Activated T-cell treated with anti-CD3 and anti-CD28 coated beads, Interleukin-2, amount 50 U/mL, for 24 hours (primary cell): Measurements from ENCODE around the gene COL25A1.

Source experiments
- DNase-seq: peaks from one replicate; pipeline ENCODE4 v3.0.0-alpha.2; 2020
- H3K27ac Mint-ChIP-seq: 2 replicates; pipeline ENCODE4 v1.8.0; 2020; ENCODE audit warnings: mild to moderate bottlenecking, mixed read lengths
- H3K27me3 Mint-ChIP-seq: 2 replicates; pipeline ENCODE4 v1.8.0; 2020; ENCODE audit warnings: mixed read lengths
- H3K36me3 Mint-ChIP-seq: 2 replicates; pipeline ENCODE4 v1.8.0; 2020; ENCODE audit warnings: low read depth, mixed read lengths
- H3K4me1 Mint-ChIP-seq: 2 replicates; pipeline ENCODE4 v1.8.0; 2020; ENCODE audit warnings: low read depth, mixed read lengths
- H3K4me3 Mint-ChIP-seq: 2 replicates; pipeline ENCODE4 v1.8.0; 2020; ENCODE audit warnings: mild to moderate bottlenecking, moderate library complexity, mixed read lengths
- H3K9me3 Mint-ChIP-seq: 2 replicates; pipeline ENCODE4 v1.8.0; 2020; ENCODE audit warnings: mixed read lengths

COL25A1 gene

DNA sequence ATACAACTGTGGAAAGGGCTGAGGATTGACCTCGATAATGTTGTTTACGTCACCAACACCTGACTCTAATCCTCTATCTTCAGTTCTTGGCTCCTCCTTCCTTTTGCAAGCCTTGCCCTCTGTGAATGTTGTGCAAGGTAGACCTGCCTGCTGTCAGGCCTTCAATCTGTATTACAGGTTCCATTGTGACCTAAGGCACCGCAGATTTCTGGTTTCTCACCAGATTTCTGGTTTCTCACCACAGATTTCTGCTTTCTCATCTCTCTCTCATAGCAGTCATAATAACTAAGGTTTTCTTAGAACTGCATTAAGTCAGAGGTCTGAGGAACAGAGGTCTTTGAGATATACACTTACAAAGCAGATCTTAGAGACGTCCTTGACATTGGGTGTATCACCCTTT lies 488.1 kb downstream of the COL25A1 start:
- Mint-ChIP-seq H3K27me3 (peaks cover 35% of the 10 kb centered on the region), H3K36me3 (no peaks in the 10 kb centered on the region), H3K27ac (no peak overlapping the region), H3K4me1 (peaks cover 8% of the 10 kb centered on the region), H3K4me3 (no peak overlapping the region), H3K9me3 (no peaks in the 10 kb centered on the region)
- no peak for DNase-seq

DNA sequence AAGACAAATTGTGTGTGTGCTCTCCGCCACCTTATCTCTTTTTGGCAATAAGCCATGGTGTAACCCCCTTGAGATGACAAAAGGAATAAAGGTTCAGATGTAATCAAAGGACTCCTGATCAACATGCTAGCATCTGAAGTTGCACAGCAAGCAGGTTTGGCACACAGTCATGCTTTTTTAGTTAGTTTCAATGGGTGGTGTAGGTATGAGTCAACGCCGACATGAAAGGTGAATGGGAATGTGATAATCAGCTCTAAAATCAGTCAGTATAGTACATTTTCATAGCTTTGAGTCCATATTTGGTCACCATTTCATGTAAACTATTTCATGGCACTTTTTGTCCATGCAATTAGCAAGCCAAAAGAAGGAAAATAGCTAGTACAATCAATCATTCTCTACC lies 489.2 kb downstream of the COL25A1 start:
- Mint-ChIP-seq H3K4me3 (no peak overlapping the region), H3K4me1 (peaks cover 8% of the 10 kb centered on the region), H3K27me3 (peaks cover 32% of the 10 kb centered on the region), H3K27ac (no peak overlapping the region), H3K9me3 (no peaks in the 10 kb centered on the region), H3K36me3 (no peaks in the 10 kb centered on the region)
- DNase-seq, result no peak

DNA sequence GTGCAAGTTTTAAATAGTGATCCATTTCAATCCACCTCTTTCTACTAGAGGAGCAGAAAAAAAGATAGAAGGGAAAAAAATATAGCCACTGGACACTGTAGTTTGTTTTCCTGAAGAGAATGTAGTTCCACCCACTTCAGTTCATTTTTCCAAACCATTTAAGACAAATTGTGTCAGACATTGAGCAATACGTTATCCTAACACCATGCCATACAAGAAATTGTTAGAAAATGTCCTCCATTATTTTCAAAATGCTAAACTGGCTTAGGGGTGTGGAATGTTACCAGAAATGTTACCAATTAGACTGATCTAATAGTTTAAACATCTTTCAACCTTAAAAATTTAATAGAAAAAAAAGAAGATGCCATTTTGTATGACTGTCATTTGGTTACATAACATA lies 491.0 kb downstream of the COL25A1 start:
- Mint-ChIP-seq H3K9me3 (no peaks in the 10 kb centered on the region), H3K4me3 (no peak overlapping the region), H3K36me3 (no peaks in the 10 kb centered on the region), H3K27me3 (peaks cover 37% of the 10 kb centered on the region), H3K27ac (no peak overlapping the region), H3K4me1 (peaks cover 8% of the 10 kb centered on the region)
- DNase-seq, result no peak

DNA sequence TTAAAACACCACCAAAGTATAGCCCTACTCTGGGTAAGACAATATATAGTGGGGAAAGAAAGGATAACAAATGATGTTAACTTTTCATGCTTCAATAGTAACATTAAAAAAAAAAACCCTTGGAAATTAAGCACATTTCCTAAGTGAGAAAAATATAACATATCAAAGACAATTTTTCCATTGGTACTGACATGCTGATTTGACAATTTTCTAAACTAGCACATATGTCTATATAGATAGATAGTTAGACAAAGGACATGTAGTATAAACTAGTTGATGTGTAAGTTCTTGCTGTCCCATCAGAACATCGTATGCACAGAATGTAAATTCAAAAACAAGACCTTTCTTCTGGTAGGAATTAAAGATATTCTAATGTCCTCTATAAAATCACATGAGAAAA lies 492.4 kb downstream of the COL25A1 start:
- Mint-ChIP-seq H3K4me3 (no peak overlapping the region), H3K4me1 (peaks cover 8% of the 10 kb centered on the region), H3K9me3 (no peaks in the 10 kb centered on the region), H3K27me3 (peaks cover 36% of the 10 kb centered on the region), H3K27ac (no peak overlapping the region), H3K36me3 (no peaks in the 10 kb centered on the region)
- no peak for DNase-seq

DNA sequence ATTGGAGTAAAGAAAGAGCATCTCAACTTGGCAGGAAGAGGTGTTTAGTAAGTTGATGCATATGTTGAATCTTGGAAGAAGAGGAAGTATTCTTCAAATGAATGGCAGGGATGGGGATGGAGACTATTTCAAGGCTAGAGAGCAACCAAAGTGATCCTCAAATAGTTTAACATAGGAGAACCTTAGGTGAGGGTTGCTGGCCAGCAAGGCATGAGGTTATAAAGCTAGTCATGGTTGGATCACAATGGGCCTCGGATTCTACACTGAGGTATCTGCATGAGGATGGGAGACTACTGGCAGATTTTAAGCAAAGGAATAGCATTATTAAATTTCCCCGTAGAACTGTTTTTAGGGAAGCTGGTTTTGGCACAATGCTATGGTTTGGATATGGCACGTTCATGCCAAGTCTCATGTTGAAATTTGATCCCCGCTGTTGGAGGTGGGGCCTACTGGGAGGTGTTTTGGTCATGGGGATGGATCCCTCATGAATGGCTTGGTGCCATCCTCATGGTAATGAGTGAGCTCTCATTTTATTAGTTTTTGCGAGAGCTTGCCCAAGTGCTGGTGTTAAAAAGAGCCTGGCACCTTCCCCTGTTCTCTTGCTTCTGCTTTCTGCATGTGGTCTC lies 497.7 kb downstream of the COL25A1 start:
- no peaks in the 10 kb centered on the region for H3K36me3 Mint-ChIP-seq

DNA sequence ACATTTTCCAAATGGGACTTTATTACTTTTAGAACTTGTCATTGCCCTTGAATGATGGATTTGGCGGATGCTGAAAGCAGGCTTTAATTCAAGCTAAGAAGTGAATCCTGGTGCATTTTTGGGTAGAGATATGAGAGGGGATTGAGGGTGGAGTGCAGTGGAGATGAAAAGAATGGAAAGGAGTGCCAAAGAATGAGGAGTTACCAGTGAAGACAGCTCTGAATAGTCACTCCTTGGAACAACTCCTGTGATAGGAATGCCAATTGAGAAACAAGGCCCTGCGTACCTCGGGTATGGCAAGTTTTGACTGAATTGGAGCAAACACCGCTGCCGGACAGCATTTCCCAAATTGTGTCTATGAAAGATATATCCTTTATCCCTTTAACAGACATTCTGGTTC lies 503.2 kb downstream of the COL25A1 start:
- Mint-ChIP-seq H3K27ac (no peak overlapping the region), H3K36me3 (no peaks in the 10 kb centered on the region), H3K27me3 (no peaks in the 10 kb centered on the region), H3K4me3 (no peak overlapping the region), H3K9me3 (no peaks in the 10 kb centered on the region), H3K4me1 (no peaks in the 10 kb centered on the region)
- DNase-seq, result no peak

More for the DNA sequence above, 497.7 kb downstream of the COL25A1 start:
- Mint-ChIP-seq H3K27ac (no peak overlapping the region), H3K4me3 (no peak overlapping the region), H3K9me3 (no peaks in the 10 kb centered on the region), H3K4me1 (no peaks in the 10 kb centered on the region), H3K27me3 (peaks cover 10% of the 10 kb centered on the region)
- no peak for DNase-seq

DNA sequence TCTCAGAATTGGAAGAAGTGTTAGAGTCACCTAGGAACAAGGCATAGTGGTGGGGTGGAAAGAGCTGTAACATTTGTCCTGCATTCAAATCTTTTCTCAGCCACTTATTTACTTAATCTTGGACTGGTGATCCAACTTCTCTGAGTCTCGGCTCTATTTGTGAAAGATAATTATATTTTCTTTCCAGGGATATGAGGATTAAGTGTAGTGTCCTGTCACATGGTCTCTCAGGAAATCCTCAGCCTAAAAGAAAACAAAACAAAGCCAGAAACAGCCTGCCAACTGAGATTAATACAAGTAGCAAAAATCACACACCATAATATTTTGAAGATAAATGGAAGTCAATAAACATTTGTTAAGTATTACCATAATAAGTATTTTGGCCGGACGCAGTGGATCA lies 506.3 kb downstream of the COL25A1 start:
- Mint-ChIP-seq H3K27ac (no peak overlapping the region), H3K27me3 (no peaks in the 10 kb centered on the region), H3K4me1 (no peaks in the 10 kb centered on the region), H3K36me3 (no peaks in the 10 kb centered on the region), H3K4me3 (no peak overlapping the region), H3K9me3 (no peaks in the 10 kb centered on the region)
- no peak for DNase-seq

DNA sequence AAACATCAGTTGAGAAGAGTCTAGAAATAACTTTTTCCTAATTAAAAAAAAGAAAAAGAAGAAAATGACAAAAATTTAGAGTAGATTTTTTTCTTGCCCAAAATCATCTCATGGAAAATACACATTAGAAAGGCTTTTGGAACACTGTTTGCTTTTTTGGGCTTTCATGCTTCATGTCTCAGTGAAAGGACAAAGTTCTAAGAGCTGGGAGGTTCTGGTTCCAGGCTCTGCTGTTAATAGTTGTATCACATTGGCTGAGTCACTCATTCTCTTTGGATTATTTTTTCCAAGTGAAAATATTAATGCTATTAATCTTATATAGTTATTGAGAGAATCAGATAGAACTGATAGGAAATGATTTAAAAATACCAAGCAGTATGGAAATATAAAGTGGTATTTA lies 506.7 kb downstream of the COL25A1 start:
- Mint-ChIP-seq H3K27ac (no peak overlapping the region), H3K27me3 (no peaks in the 10 kb centered on the region), H3K4me1 (no peaks in the 10 kb centered on the region), H3K4me3 (no peak overlapping the region), H3K36me3 (no peaks in the 10 kb centered on the region), H3K9me3 (no peaks in the 10 kb centered on the region)
- no peak for DNase-seq

DNA sequence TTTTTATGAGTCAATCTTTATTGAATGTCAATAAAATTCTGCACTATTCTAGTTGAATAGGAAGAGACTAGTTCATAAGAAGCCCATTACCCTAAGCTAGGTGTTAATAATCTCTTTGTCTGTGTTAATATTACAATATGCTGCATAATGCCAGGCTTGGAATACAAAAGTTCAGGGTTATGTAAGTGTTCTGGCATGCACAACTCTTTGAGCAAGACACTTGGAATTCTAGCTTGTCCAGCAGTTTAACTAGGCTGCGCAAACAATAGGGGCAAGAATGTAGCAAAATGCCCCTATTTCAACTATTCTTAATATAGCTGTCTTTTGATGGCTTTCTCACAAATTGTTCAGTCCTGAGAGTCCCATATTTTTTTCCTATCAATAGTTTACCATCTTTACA lies 508.3 kb downstream of the COL25A1 start:
- Mint-ChIP-seq H3K4me3 (no peak overlapping the region), H3K9me3 (no peaks in the 10 kb centered on the region)
- DNase-seq, result no peak

DNA sequence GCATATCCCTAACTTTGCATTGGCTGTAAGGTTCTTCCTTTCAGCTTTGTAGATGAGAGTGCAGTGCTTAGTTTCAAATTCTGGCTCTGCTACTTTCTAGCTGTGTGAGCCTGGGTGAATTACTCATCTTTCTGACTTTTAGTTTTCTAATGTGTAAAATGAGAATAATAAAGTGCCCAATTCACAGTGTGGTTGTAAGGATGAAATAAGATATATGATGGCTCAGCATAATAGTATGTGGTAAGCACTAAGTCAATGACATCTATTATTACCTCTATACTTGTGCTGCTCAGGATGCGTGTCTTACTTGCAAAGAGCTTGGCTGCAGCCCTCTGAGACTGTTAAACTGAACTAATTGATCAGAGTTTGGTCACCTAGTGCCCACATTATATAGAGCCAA lies 509.0 kb downstream of the COL25A1 start:
- Mint-ChIP-seq H3K4me1 (no peaks in the 10 kb centered on the region), H3K27me3 (no peaks in the 10 kb centered on the region), H3K36me3 (no peaks in the 10 kb centered on the region), H3K27ac (no peak overlapping the region), H3K9me3 (no peaks in the 10 kb centered on the region), H3K4me3 (no peak overlapping the region)
- DNase-seq, result no peak

More for the DNA sequence above, 508.3 kb downstream of the COL25A1 start:
- no peaks in the 10 kb centered on the region for H3K36me3 Mint-ChIP-seq
- H3K27ac Mint-ChIP-seq, result no peak overlapping the region
- H3K27me3 Mint-ChIP-seq, result no peaks in the 10 kb centered on the region
- H3K4me1 Mint-ChIP-seq, result no peaks in the 10 kb centered on the region

DNA sequence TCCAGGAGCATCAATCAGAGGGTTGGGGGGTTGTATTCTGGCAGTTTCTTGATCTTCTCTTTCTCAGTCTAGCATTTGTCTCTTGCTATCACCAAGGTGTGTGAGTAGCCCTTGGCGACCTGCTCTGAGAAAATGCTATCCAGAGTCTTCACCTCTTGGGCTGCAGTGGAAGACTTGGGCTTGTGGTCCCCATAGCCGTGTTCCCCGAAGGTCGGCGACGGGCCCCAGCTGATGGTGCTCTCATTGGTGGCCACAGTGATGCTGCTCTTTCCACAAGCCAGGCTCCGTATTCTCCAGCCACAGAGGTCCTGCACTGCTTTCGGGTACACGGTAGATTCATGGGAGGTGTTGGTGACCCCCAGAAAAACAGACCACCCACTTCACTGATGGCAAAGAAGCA lies 513.7 kb downstream of the COL25A1 start:
- no peak for DNase-seq
- Mint-ChIP-seq H3K9me3 (no peaks in the 10 kb centered on the region), H3K36me3 (no peaks in the 10 kb centered on the region), H3K4me3 (no peak overlapping the region), H3K27ac (no peak overlapping the region), H3K27me3 (no peaks in the 10 kb centered on the region), H3K4me1 (no peaks in the 10 kb centered on the region)

DNA sequence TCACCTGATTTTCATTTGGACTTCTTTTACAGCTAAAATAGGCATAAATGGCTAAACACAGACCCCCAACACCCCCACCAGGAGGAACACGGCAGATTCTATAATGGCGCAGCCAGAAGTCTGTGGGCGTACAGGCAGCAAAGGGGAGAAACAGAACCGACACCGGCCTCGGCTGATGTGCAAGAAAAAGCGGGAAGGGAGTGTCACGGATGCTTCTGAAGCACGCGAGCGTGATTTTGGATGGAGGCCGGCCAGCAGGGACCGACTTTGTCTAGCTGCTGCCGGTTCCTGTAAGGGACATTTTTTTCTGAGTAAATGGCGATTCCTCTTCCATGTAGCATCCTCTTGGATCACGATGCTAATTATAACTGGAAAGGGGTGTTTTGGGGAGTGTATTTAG lies 514.7 kb downstream of the COL25A1 start:
- no peaks in the 10 kb centered on the region for H3K36me3 Mint-ChIP-seq
- H3K4me3 Mint-ChIP-seq, result no peak overlapping the region
- no peaks in the 10 kb centered on the region for H3K4me1 Mint-ChIP-seq
- no peaks in the 10 kb centered on the region for H3K9me3 Mint-ChIP-seq
- H3K27me3 Mint-ChIP-seq, result no peaks in the 10 kb centered on the region
- no peak overlapping the region for H3K27ac Mint-ChIP-seq
- no peak for DNase-seq

DNA sequence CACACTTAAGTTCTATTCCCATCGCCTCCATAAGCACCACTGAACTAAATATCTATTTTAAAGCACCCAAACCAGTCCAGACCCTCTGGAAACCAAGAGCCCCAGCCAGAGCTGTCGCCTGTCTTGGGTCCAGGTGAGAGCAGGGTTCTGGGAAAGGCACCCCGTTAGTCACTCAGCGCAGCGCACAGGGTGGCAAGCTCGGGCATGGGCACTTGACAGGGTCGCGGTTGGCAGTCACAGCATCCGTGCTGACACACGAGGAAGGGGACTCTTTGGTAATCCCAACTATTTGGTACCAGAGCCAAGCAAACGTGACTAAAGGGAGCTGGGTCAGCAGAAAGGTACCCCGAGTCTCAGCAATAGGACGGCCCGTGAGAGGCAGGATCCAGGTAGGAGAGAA lies 515.4 kb downstream of the COL25A1 start:
- H3K27me3 Mint-ChIP-seq, result no peaks in the 10 kb centered on the region
- no peak for DNase-seq
- no peak overlapping the region for H3K4me3 Mint-ChIP-seq
- no peaks in the 10 kb centered on the region for H3K9me3 Mint-ChIP-seq
- H3K4me1 Mint-ChIP-seq, result no peaks in the 10 kb centered on the region
- no peak overlapping the region for H3K27ac Mint-ChIP-seq
- no peaks in the 10 kb centered on the region for H3K36me3 Mint-ChIP-seq

DNA sequence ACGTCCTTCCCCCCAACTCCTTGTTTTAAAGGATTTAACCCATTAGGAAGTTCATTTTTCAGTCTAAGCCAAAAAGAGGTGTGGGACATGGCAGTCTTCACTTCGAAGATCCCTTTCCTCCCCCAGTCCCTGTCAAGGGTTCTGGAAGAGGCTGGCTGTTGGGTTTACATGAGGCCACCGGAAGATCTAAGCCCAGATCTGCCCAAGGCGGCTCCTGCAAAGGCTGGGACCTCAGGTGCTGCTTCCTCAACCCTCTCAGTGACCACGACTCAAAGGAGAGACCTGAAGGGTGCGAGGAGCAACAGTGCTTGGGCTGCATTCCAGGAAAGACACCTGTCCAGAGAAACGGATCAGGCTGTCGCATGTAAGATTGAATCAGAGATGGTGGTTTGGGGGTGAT lies 516.1 kb downstream of the COL25A1 start:
- no peaks in the 10 kb centered on the region for H3K27me3 Mint-ChIP-seq
- no peak for DNase-seq
- H3K36me3 Mint-ChIP-seq, result no peaks in the 10 kb centered on the region
- no peak overlapping the region for H3K4me3 Mint-ChIP-seq
- H3K4me1 Mint-ChIP-seq, result no peaks in the 10 kb centered on the region
- H3K27ac Mint-ChIP-seq, result no peak overlapping the region
- no peaks in the 10 kb centered on the region for H3K9me3 Mint-ChIP-seq

DNA sequence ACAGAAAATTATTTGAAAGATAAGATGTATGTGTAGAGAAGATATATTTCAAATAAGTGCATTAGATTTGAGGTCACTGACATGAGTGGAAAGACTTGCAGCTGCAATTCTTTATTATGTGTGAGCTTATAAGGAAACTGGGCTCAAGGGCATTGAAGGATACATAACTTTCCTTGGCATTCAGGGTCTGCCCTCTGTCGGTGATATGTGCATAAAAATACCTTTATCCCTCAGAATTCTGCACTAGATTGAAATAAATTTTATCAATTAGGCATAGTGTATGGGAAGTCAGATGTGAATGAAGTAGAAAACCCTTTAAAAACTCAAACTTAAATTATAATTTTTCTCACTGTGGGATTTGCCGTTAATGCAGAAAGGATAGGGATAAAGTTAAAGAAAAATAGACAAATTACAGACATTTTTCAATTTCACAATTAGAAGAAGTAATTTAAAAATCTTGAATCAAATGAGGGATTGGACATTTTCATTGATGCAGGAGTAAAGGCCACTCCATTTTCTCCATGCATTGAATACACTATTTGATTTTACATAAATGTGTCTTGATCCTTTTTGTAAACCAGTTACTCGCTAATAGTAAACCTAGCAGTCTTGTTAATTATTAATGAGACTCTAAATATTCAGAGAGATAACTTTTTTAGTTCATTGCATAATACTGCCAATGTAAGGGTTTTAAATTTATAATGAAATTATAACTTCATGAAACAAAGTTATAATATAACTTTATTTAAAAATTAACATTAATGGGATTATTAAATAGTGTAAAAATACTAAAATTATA lies 518.6 kb downstream of the COL25A1 start:
- no peaks in the 10 kb centered on the region for H3K27me3 Mint-ChIP-seq
- no peaks in the 10 kb centered on the region for H3K9me3 Mint-ChIP-seq
- no peak overlapping the region for H3K4me3 Mint-ChIP-seq
- no peak overlapping the region for H3K27ac Mint-ChIP-seq
- H3K4me1 Mint-ChIP-seq, result no peaks in the 10 kb centered on the region
- no peak for DNase-seq
- H3K36me3 Mint-ChIP-seq, result no peaks in the 10 kb centered on the region
